K562 (cell line): ENCODE results near the gene SH3BP5. TPM values are rescaled to one million over a fixed set of nuclear protein-coding genes. Genes with fewer than 3 reads are reported as not detected.

Experiments used
- ATAC-seq: fragments of 200-7000 bp; cut with Tn5 transposase; 3 replicates; pipeline ENCODE4 v1.9.1; 2020; ENCODE audit warnings: moderate library complexity
- BruUV-seq: library from RNA; stranded (reverse); fragments of 400-500 nt; replicated peaks from 2 replicates; lab custom pipeline; 2021; lab: Mats Ljungman, UMichigan
- CTCF ChIA-PET: fragments of 300-600 bp; formaldehyde crosslinking; extraction: SDS; loops from one replicate; lab custom pipeline; 2021; ENCODE audit warnings: low intra/inter-chr PET ratio; lab: Yijun Ruan, JAX
- POLR2A ChIA-PET: fragments of 300-600, 350-650 bp; sonication (Branson Sonifier 250); formaldehyde crosslinking; extraction: SDS; loops from one replicate; lab custom pipeline; 2021; ENCODE audit warnings: antibody characterized with exemption, inconsistent platforms; lab: Yijun Ruan, JAX
- DNase-seq, 4 experiments: peaks; one replicate each; pipeline versions ENCODE4 v3.0.0 to v3.0.0-alpha.2; 2011 to 2018; ENCODE audit warnings: low spot score in 3 of 4, mixed read lengths in 3 of 4; ENCODE audit errors: extremely low read depth in 1 of 4
- FAIRE-seq: peaks from 2 replicates; lab custom pipeline; 2011; peaks lifted over from hg19 to GRCh38; lab: Jason Lieb, UNC
- H2AFZ ChIP-seq: 2 replicates; pipeline ENCODE4 v1.6.0; 2011; ENCODE audit warnings: low read depth, low read length, control low read depth, inconsistent platforms
- H3K27ac ChIP-seq: fragments of 200-600 bp; 3 replicates; pipeline ENCODE4 v1.8.0; 2011; ENCODE audit warnings: low read depth, mild to moderate bottlenecking, control low read depth, inconsistent platforms, low read length, moderate library complexity, mixed read lengths; ENCODE audit errors: extremely low read depth
- H3K27me3 ChIP-seq, 2 experiments: fragments of 300-600 bp in 1 of 2; 2 replicates in 1 of 2; 3 replicates in 1 of 2; pipeline versions ENCODE4 v1.6.0 to v1.8.0; 2011; ENCODE audit warnings: inconsistent platforms in 2 of 2, low read length in 2 of 2, mild to moderate bottlenecking in 1 of 2, mixed read lengths in 1 of 2, moderate library complexity in 1 of 2; ENCODE audit not compliant: control insufficient read depth in 2 of 2, insufficient read depth in 2 of 2
- H3K36me3 ChIP-seq: fragments of 300-600 bp; 3 replicates; pipeline ENCODE4 v1.8.0; 2011; ENCODE audit warnings: mild to moderate bottlenecking, low read length, inconsistent platforms; ENCODE audit not compliant: control insufficient read depth, insufficient read depth
- H3K4me1 ChIP-seq, 2 experiments: fragments of 200-600 bp in 1 of 2; replicated peaks in 1 of 2; 2 replicates in 1 of 2; 3 replicates in 1 of 2; pipeline versions ENCODE4 v1.5.1 to v1.8.0; 2011; ENCODE audit warnings: inconsistent platforms in 2 of 2, low read length in 2 of 2, mild to moderate bottlenecking in 1 of 2, mixed read lengths in 1 of 2, moderate library complexity in 1 of 2; ENCODE audit not compliant: control insufficient read depth in 2 of 2, insufficient read depth in 2 of 2
- H3K4me2 ChIP-seq: 2 replicates; pipeline ENCODE4 v1.6.1; 2011; ENCODE audit warnings: low read length, control low read depth, inconsistent platforms, mixed read lengths; ENCODE audit not compliant: insufficient read depth
- H3K4me3 ChIP-seq: fragments of 200-600 bp; sonication (generic), shearing (Covaris generic); 2 replicates; pipeline ENCODE4 v1.5.1; 2016; ENCODE audit warnings: control low read depth, inconsistent platforms
- H3K79me2 ChIP-seq: fragments of 200-600 bp; 3 replicates; pipeline ENCODE4 v1.8.0; 2011; ENCODE audit warnings: low read length, inconsistent platforms; ENCODE audit not compliant: control insufficient read depth, insufficient read depth
- H3K9ac ChIP-seq, 2 experiments: 2 replicates each; pipeline versions ENCODE4 v1.6.0 to v1.6.1; 2011; ENCODE audit warnings: low read depth in 2 of 2, low read length in 2 of 2, control low read depth in 1 of 2, inconsistent platforms in 1 of 2, mild to moderate bottlenecking in 1 of 2, mixed read lengths in 1 of 2; ENCODE audit not compliant: insufficient read depth in 1 of 2
- H3K9me1 ChIP-seq: one replicate; pipeline ENCODE4 v1.6.0; 2011; ENCODE audit warnings: inconsistent platforms, mild to moderate bottlenecking, low read length, moderate library complexity; ENCODE audit not compliant: control insufficient read depth, insufficient read depth
- H3K9me3 ChIP-seq: replicated peaks from 2 replicates; pipeline ENCODE4 v1.5.1; 2011; ENCODE audit warnings: low read depth, low read length, inconsistent platforms; ENCODE audit not compliant: control insufficient read depth, insufficient read depth
- H4K20me1 ChIP-seq: replicated peaks from 2 replicates; pipeline ENCODE4 v1.6.1; 2011; ENCODE audit warnings: low read length, inconsistent platforms, mixed read lengths; ENCODE audit not compliant: control insufficient read depth, insufficient read depth
- YY1 ChIP-seq, 3 experiments: IDR thresholded peaks; 2 replicates each; pipeline ENCODE4 v1.6.1; 2011; ENCODE audit warnings: low read length in 2 of 3, mild to moderate bottlenecking in 2 of 3, moderate library complexity in 2 of 3, borderline replicate concordance in 1 of 3, control low read depth in 1 of 3, low read depth in 1 of 3; ENCODE audit not compliant: insufficient read depth in 3 of 3, insufficient replicate concordance in 2 of 3, control insufficient read depth in 1 of 3, insufficient read length in 1 of 3; ENCODE audit errors: extremely low read depth in 1 of 3
- ZKSCAN1 ChIP-seq: fragments of 150-350 bp; IDR thresholded peaks from 2 replicates; pipeline ENCODE4 v1.6.1; 2016; ENCODE audit warnings: low read depth, low read length
- WGBS: fragments of 100-300 bp; shearing (Covaris generic); methylation state at CpG from one replicate; pipeline ENCODE4 v1.1.6; 2016; ENCODE audit warnings: low coverage, mixed read lengths; ENCODE audit not compliant: insufficient coverage; ENCODE audit errors: missing lambda C conversion rate; 5-methylcytosine and 5-hydroxymethylcytosine counted together
- in situ Hi-C: fragments of 300-500 bp; cut with MboI; formaldehyde crosslinking; loops from 4 replicates; pipeline ENCODE4 v1.15.0; 2018; ENCODE audit warnings: inconsistent platforms, mixed read lengths
- intact Hi-C: fragments of 100-400 bp; cut with micrococcal nuclease; formaldehyde crosslinking; loops from 2 replicates; pipeline ENCODE4 v1.14.2; 2022
- polyA plus RNA-seq, 8 experiments: library from polyadenylated mRNA; depleted of rRNA in 4 of 8; stranded (reverse) in 5 of 8; unstranded in 3 of 8; fragments of >200 nt; fragmentation: Nextera tagmentation in 2 of 8; fragmentation: Illumina TruSeq in 1 of 8; extraction: Ambion mirVana in 2 of 8; extraction: Trizol in 1 of 8; gene quantifications; 2 replicates each; pipeline versions ENCODE4 v1.2.1 to v1.2.3, GENCODE V29; 2011 to 2014; ENCODE audit warnings: inconsistent platforms in 1 of 8, missing spikeins in 1 of 8
- total RNA-seq, 7 experiments: library from RNA; depleted of rRNA in 6 of 7; stranded (reverse); fragments of >200 nt in 6 of 7; fragmentation: Illumina TruSeq in 2 of 7; extraction: Trizol in 2 of 7; gene quantifications; 2 replicates each; pipeline versions ENCODE4 v1.2.1 to v1.2.3, GENCODE V29; 2011 to 2021; ENCODE audit warnings: low replicate concordance in 1 of 7
- TF ChIP-seq, protein P1 (sequence below), 2 experiments: IDR thresholded peaks; 2 replicates each; pipeline ENCODE4 v1.6.1; 2011; ENCODE audit warnings: borderline replicate concordance in 1 of 2, control low read depth in 1 of 2, low read depth in 1 of 2, low read length in 1 of 2, mild to moderate bottlenecking in 1 of 2, mixed read lengths in 1 of 2, moderate library complexity in 1 of 2; ENCODE audit not compliant: insufficient read depth in 1 of 2, insufficient read length in 1 of 2, poor library complexity in 1 of 2, severe bottlenecking in 1 of 2; ENCODE audit errors: extremely low read depth in 1 of 2
- TF ChIP-seq, protein P2 (sequence below): fragments of 450-650 bp; IDR thresholded peaks from 2 replicates; pipeline ENCODE4 v1.6.1; 2016

The SH3BP5 gene
- total and polyA plus RNA-seq, 9 of the 15 experiments (the other 6 are each of a cell fraction or from before 2014, with no cell fraction given) = 2.9 to 29.0 (median 14.9) TPM

DNA sequence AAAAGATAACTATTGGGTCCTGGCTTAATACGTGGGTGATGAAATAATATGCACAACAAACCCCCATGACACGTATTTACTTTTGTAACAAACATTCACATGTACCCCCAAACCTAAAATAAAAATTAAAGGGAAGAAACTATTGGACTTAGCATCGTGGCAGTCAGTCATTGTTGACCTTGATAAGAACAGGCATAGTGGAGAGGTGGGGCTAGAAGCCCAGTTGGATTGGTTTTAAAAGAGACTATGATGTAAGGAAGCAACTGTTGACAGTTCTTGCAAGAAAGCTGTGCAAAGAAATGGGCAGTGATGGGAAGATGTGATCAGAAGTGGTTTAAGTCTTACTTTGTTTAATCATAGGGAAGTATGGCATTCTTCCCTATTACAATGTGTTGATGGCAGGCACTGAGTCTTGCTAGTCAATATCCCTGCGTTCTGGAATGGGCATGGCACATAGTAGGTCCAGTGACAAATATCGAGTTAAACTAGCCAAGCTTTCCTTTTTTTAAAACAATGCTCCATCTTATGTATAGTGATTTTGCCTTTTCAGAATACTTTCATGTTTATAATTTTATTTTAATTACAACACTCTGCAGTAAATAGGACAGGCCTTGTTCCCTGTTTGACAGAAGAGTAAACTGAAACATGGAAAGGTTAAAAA lies 88.4 kb downstream of the SH3BP5 start:
- Histone ChIP-seq H3K9me3 (no peaks in the 10 kb centered on the region), H3K4me3 (no peak overlapping the region), H3K79me2 (no peaks in the 10 kb centered on the region), H2AFZ (no peak overlapping the region), H3K9me1 (no peaks in the 10 kb centered on the region), H3K9ac (no peak overlapping the region), H3K36me3 (peaks cover 89% of the 10 kb centered on the region), H3K4me2 (no peak overlapping the region), H3K27me3 (no peaks in the 10 kb centered on the region), H4K20me1 (no peaks in the 10 kb centered on the region), H3K27ac (no peak overlapping the region), H3K4me1 (no peaks in the 10 kb centered on the region)
- no peak for DNase-seq
- peak; percentile 97 for TF ChIP-seq ZKSCAN1
- no peak for TF ChIP-seq YY1 (IDR thresholded peaks at IDR 0.05; ENCODE audit: borderline replicate concordance in 1 of 3, control insufficient read depth in 1 of 3, extremely low read depth in 1 of 3, insufficient read depth in 3 of 3, insufficient read length in 1 of 3, insufficient replicate concordance in 2 of 3, low read depth in 1 of 3, low read length in 2 of 3)
- TF ChIP-seq, protein P1, sequence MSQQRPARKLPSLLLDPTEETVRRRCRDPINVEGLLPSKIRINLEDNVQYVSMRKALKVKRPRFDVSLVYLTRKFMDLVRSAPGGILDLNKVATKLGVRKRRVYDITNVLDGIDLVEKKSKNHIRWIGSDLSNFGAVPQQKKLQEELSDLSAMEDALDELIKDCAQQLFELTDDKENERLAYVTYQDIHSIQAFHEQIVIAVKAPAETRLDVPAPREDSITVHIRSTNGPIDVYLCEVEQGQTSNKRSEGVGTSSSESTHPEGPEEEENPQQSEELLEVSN (IDR thresholded peaks at IDR 0.05; ENCODE audit: borderline replicate concordance in 1 of 2, extremely low read depth in 1 of 2, insufficient read depth in 1 of 2, insufficient read length in 1 of 2, low read depth in 1 of 2, low read length in 1 of 2, poor library complexity in 1 of 2, severe bottlenecking in 1 of 2) = no peak
- TF ChIP-seq, protein P2, sequence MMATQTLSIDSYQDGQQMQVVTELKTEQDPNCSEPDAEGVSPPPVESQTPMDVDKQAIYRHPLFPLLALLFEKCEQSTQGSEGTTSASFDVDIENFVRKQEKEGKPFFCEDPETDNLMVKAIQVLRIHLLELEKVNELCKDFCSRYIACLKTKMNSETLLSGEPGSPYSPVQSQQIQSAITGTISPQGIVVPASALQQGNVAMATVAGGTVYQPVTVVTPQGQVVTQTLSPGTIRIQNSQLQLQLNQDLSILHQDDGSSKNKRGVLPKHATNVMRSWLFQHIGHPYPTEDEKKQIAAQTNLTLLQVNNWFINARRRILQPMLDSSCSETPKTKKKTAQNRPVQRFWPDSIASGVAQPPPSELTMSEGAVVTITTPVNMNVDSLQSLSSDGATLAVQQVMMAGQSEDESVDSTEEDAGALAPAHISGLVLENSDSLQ = peak; percentile 40
- ATAC-seq = peak; percentile 55; the same call in 1 of the 3 replicates
- ChIA-PET POLR2A (interaction anchor here (0.6 to 1.5 kb wide), 2 partner anchors 19 to 69 kb away, joined by 3 read pairs; no protein-coding TSS in a partner anchor), CTCF (no interaction called here)
- in situ Hi-C loops = no loop called here
- intact Hi-C loops = no loop called here
- no TSS peak for BruUV-seq
- 62% methylated on average over 5 of the region's 5 CpGs for WGBS
- no peak for FAIRE-seq
